H9 (cell line): Measurements from ENCODE around the gene CDK15. TPM values are rescaled to one million over a fixed set of nuclear protein-coding genes. Genes with fewer than 3 reads are reported as not detected.

Source experiments
- DNase-seq: peaks from one replicate; pipeline ENCODE4 v3.0.0-alpha.2; 2017
- H2AFZ ChIP-seq: one replicate; pipeline ENCODE4 v1.6.1; 2013; ENCODE audit warnings: mild to moderate bottlenecking, low read length, control low read depth, moderate library complexity
- H2AK5ac ChIP-seq: 2 replicates; pipeline ENCODE4 v1.6.1; 2013; ENCODE audit warnings: low read length, control low read depth, mixed read lengths; ENCODE audit not compliant: insufficient read length
- H2BK120ac ChIP-seq: one replicate; pipeline ENCODE4 v1.6.1; 2013; ENCODE audit warnings: low read depth, mild to moderate bottlenecking, low read length, control low read depth, inconsistent platforms; ENCODE audit not compliant: poor library complexity, severe bottlenecking
- H2BK12ac ChIP-seq: 2 replicates; pipeline ENCODE4 v1.6.1; 2013; ENCODE audit warnings: low read length, control low read depth, mixed read lengths, low read depth; ENCODE audit not compliant: insufficient read length
- H2BK15ac ChIP-seq: 2 replicates; pipeline ENCODE4 v1.6.1; 2013; ENCODE audit warnings: low read depth, low read length, control low read depth
- H2BK20ac ChIP-seq: one replicate; pipeline ENCODE4 v1.6.1; 2013; ENCODE audit warnings: low read depth, mild to moderate bottlenecking, low read length, control low read depth, inconsistent platforms; ENCODE audit not compliant: poor library complexity, severe bottlenecking
- H2BK5ac ChIP-seq: 2 replicates; pipeline ENCODE4 v1.6.1; 2013; ENCODE audit warnings: low read length, control low read depth, mixed read lengths; ENCODE audit not compliant: insufficient read length
- H3K14ac ChIP-seq: 2 replicates; pipeline ENCODE4 v1.6.1; 2013; ENCODE audit warnings: low read length, control low read depth; ENCODE audit not compliant: insufficient read depth
- H3K18ac ChIP-seq: 2 replicates; pipeline ENCODE4 v1.6.1; 2013; ENCODE audit warnings: low read depth, mild to moderate bottlenecking, mixed read lengths, low read length, control low read depth; ENCODE audit not compliant: insufficient read length
- H3K23ac ChIP-seq: 2 replicates; pipeline ENCODE4 v1.6.1; 2013; ENCODE audit warnings: low read length, control low read depth, mixed read lengths, low read depth; ENCODE audit not compliant: insufficient read length
- H3K23me2 ChIP-seq: 2 replicates; pipeline ENCODE4 v1.6.1; 2013; ENCODE audit warnings: low read depth, mild to moderate bottlenecking, mixed read lengths, low read length, control low read depth; ENCODE audit not compliant: insufficient read length, poor library complexity, severe bottlenecking
- H3K27ac ChIP-seq: 2 replicates; pipeline ENCODE4 v1.5.1; 2013; ENCODE audit warnings: low read length, control low read depth, mixed read lengths, low read depth; ENCODE audit not compliant: insufficient read length
- H3K27me3 ChIP-seq: 2 replicates; pipeline ENCODE4 v1.6.1; 2013; ENCODE audit warnings: low read length, control low read depth, inconsistent platforms; ENCODE audit not compliant: insufficient read depth
- H3K4ac ChIP-seq: 2 replicates; pipeline ENCODE4 v1.6.1; 2013; ENCODE audit warnings: low read depth, mild to moderate bottlenecking, control low read depth, inconsistent platforms, low read length, moderate library complexity
- H3K4me1 ChIP-seq: 2 replicates; pipeline ENCODE4 v1.6.1; 2013; ENCODE audit warnings: low read length, control low read depth, inconsistent platforms; ENCODE audit not compliant: insufficient read depth
- H3K4me2 ChIP-seq: 2 replicates; pipeline ENCODE4 v1.6.1; 2013; ENCODE audit warnings: low read length, control low read depth, mixed read lengths; ENCODE audit not compliant: insufficient read length, insufficient read depth
- H3K56ac ChIP-seq: 2 replicates; pipeline ENCODE4 v1.6.1; 2013; ENCODE audit warnings: low read depth, mild to moderate bottlenecking, mixed read lengths, low read length, control low read depth; ENCODE audit not compliant: insufficient read length
- H3K79me1 ChIP-seq: 2 replicates; pipeline ENCODE4 v1.6.1; 2013; ENCODE audit warnings: low read depth, mild to moderate bottlenecking, moderate library complexity, low read length, control low read depth, inconsistent platforms; ENCODE audit not compliant: insufficient read depth, poor library complexity, severe bottlenecking
- H3K79me2 ChIP-seq: 2 replicates; pipeline ENCODE4 v1.6.1; 2013; ENCODE audit warnings: low read length, control low read depth, inconsistent platforms; ENCODE audit not compliant: insufficient read depth
- H3K9ac ChIP-seq: 2 replicates; pipeline ENCODE4 v1.6.1; 2013; ENCODE audit warnings: low read length, control low read depth, mixed read lengths; ENCODE audit not compliant: insufficient read length; ENCODE audit errors: extremely low read depth
- H3K9me3 ChIP-seq: one replicate; pipeline ENCODE4 v1.6.1; 2013; ENCODE audit warnings: low read depth, low read length, inconsistent platforms; ENCODE audit not compliant: control insufficient read depth
- H3T11ph ChIP-seq: one replicate; pipeline ENCODE4 v1.6.1; 2013; ENCODE audit warnings: mild to moderate bottlenecking, low read length, control low read depth, inconsistent platforms
- H4K20me1 ChIP-seq: one replicate; pipeline ENCODE4 v1.6.1; 2013; ENCODE audit not compliant: control insufficient read depth, insufficient read length, insufficient read depth
- H4K5ac ChIP-seq: 2 replicates; pipeline ENCODE4 v1.6.1; 2013; ENCODE audit warnings: low read depth, mild to moderate bottlenecking, mixed read lengths, low read length, control low read depth; ENCODE audit not compliant: insufficient read length
- H4K8ac ChIP-seq: replicated peaks from 2 replicates; pipeline ENCODE4 v1.6.1; 2013; ENCODE audit warnings: low read length, control low read depth, mixed read lengths, low read depth; ENCODE audit not compliant: insufficient read length
- H4K91ac ChIP-seq: 2 replicates; pipeline ENCODE4 v1.6.1; 2013; ENCODE audit warnings: low read depth, mild to moderate bottlenecking, moderate library complexity, mixed read lengths, low read length, control low read depth; ENCODE audit not compliant: insufficient read length
- H3K27ac Mint-ChIP-seq, 3 experiments: 2 replicates in 2 of 3; 3 replicates in 1 of 3; pipeline ENCODE4 v1.8.0; 2020 to 2021; ENCODE audit warnings: mixed read lengths in 3 of 3, mild to moderate bottlenecking in 1 of 3, moderate library complexity in 1 of 3
- H3K27me3 Mint-ChIP-seq: 2 replicates; pipeline ENCODE4 v1.8.0; 2021; ENCODE audit warnings: low read depth, mild to moderate bottlenecking, moderate library complexity, mixed read lengths
- H3K36me3 Mint-ChIP-seq, 3 experiments: 2 replicates in 2 of 3; 3 replicates in 1 of 3; pipeline ENCODE4 v1.8.0; 2020 to 2021; ENCODE audit warnings: low read depth in 3 of 3, mixed read lengths in 3 of 3; ENCODE audit not compliant: insufficient read depth in 1 of 3
- H3K4me1 Mint-ChIP-seq, 2 experiments: 2 replicates each; pipeline ENCODE4 v1.8.0; 2020; ENCODE audit warnings: mixed read lengths in 2 of 2
- H3K4me3 Mint-ChIP-seq, 2 experiments: 2 replicates in 1 of 2; 3 replicates in 1 of 2; pipeline ENCODE4 v1.8.0; 2020 to 2021; ENCODE audit warnings: mild to moderate bottlenecking in 2 of 2, mixed read lengths in 2 of 2, moderate library complexity in 1 of 2
- H3K9me3 Mint-ChIP-seq, 2 experiments: 2 replicates in 1 of 2; 3 replicates in 1 of 2; pipeline ENCODE4 v1.8.0; 2020; ENCODE audit warnings: mild to moderate bottlenecking in 2 of 2, mixed read lengths in 2 of 2, moderate library complexity in 1 of 2
- WGBS: extraction: QIAGEN DNeasy Blood & Tissue Kit; methylation state at CpG from one replicate; pipeline ENCODE4 v1.1.7; 2013; ENCODE audit warnings: missing lambda C conversion rate, low lambda C conversion rate, mixed read lengths; ENCODE audit not compliant: insufficient read length; ENCODE audit errors: extremely low coverage; 5-methylcytosine and 5-hydroxymethylcytosine counted together
- total RNA-seq: library from RNA; stranded (reverse); gene quantifications from 2 replicates; pipeline ENCODE4 v1.2.1, GENCODE V29; 2021
- TF ChIP-seq, protein P1 (sequence below): fragments of 200-600 bp; sonication (generic); conservative IDR thresholded peaks from 3 replicates; pipeline ENCODE4 v1.8.0; 2021; ENCODE audit warnings: antibody characterized with exemption, mild to moderate bottlenecking

Gene CDK15
- total RNA-seq, 1 experiment from 2014 or later = not detected

DNA sequence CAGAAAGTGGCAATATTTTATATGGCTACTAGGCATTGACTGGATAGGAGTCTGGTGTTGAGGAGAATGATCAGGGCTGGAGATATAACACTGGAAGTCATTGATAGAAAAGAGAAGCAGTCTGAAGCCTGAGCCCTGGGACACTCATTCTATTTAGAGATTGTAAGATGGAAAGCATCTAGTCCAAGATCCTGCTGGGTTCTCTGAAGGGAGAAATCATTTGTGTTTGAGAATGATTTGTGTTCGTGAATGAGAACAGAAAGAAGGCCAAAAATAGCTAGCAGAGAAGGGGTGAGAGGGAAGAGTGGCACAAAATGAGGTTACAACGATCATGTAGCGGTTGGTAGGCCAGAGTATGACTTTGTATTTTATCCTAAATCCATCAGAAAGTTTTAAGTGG, 18.0 kb upstream of the CDK15 start:
- H3K4me1 Mint-ChIP-seq = no peaks in the 10 kb centered on the region
- no peak overlapping the region for H3K14ac ChIP-seq
- H2BK15ac ChIP-seq = no peak overlapping the region
- peaks cover 6% of the 10 kb centered on the region; the same call in 1 of the 2 replicates for H3K27me3 Mint-ChIP-seq
- no peak overlapping the region for H3T11ph ChIP-seq
- H3K4me3 Mint-ChIP-seq = no peak overlapping the region
- H4K91ac ChIP-seq = no peak overlapping the region
- no peak overlapping the region for H4K5ac ChIP-seq
- TF ChIP-seq, protein P1, sequence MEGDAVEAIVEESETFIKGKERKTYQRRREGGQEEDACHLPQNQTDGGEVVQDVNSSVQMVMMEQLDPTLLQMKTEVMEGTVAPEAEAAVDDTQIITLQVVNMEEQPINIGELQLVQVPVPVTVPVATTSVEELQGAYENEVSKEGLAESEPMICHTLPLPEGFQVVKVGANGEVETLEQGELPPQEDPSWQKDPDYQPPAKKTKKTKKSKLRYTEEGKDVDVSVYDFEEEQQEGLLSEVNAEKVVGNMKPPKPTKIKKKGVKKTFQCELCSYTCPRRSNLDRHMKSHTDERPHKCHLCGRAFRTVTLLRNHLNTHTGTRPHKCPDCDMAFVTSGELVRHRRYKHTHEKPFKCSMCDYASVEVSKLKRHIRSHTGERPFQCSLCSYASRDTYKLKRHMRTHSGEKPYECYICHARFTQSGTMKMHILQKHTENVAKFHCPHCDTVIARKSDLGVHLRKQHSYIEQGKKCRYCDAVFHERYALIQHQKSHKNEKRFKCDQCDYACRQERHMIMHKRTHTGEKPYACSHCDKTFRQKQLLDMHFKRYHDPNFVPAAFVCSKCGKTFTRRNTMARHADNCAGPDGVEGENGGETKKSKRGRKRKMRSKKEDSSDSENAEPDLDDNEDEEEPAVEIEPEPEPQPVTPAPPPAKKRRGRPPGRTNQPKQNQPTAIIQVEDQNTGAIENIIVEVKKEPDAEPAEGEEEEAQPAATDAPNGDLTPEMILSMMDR = no peak
- no peak overlapping the region for H3K9ac ChIP-seq
- H4K20me1 ChIP-seq = no peaks in the 10 kb centered on the region
- H3K27me3 ChIP-seq = no peaks in the 10 kb centered on the region
- no peak overlapping the region for H2BK20ac ChIP-seq
- H2BK120ac ChIP-seq = no peak overlapping the region
- H3K27ac ChIP-seq = no peak overlapping the region
- H2BK12ac ChIP-seq = no peak overlapping the region
- no peaks in the 10 kb centered on the region for H3K4me1 ChIP-seq
- no peaks in the 10 kb centered on the region for H3K9me3 ChIP-seq
- H3K56ac ChIP-seq = no peak overlapping the region
- H4K8ac ChIP-seq = no peak overlapping the region
- no peaks in the 10 kb centered on the region for H3K9me3 Mint-ChIP-seq
- H3K36me3 Mint-ChIP-seq = no peaks in the 10 kb centered on the region
- no peaks in the 10 kb centered on the region for H3K23me2 ChIP-seq
- WGBS = no CpG with 5 or more reads among the region's 3 CpGs
- no peak overlapping the region for H3K4me2 ChIP-seq
- no peak overlapping the region for H3K4ac ChIP-seq
- no peak overlapping the region for H2AFZ ChIP-seq
- H3K79me2 ChIP-seq = no peaks in the 10 kb centered on the region
- no peak overlapping the region for H2AK5ac ChIP-seq
- no peak for DNase-seq
- H3K27ac Mint-ChIP-seq = no peak overlapping the region
- no peaks in the 10 kb centered on the region for H3K79me1 ChIP-seq
- H2BK5ac ChIP-seq = no peak overlapping the region
- H3K23ac ChIP-seq = no peak overlapping the region
- H3K18ac ChIP-seq = no peak overlapping the region
